H1 (cell line): Measurements from ENCODE around the gene ZFP82. TPM values are rescaled to one million over a fixed set of nuclear protein-coding genes. Genes with fewer than 3 reads are reported as not detected.

Experiments used
- BRCA1 ChIP-seq: IDR thresholded peaks from 2 replicates; pipeline ENCODE4 v1.6.1; 2012; ENCODE audit warnings: low read depth, low read length, improper control_type of control experiment
- PHF8 ChIP-seq: fragments of 200-600 bp; sonication (generic); conservative IDR thresholded peaks from 2 replicates; pipeline ENCODE4 v1.7.1; 2012; ENCODE audit warnings: low read depth, mild to moderate bottlenecking, inconsistent platforms, low read length, moderate library complexity
- SAP30 ChIP-seq: fragments of 300-600 bp; sonication (generic); IDR thresholded peaks from 2 replicates; pipeline ENCODE4 v1.7.1; 2012; ENCODE audit warnings: low read length, moderate library complexity, mild to moderate bottlenecking, inconsistent platforms; ENCODE audit not compliant: insufficient read depth, insufficient replicate concordance
- TAF1 ChIP-seq: IDR thresholded peaks from 2 replicates; pipeline ENCODE4 v1.6.1; 2011; ENCODE audit warnings: mild to moderate bottlenecking, low read depth, low read length
- ZNF274 ChIP-seq: IDR thresholded peaks from 2 replicates; pipeline ENCODE4 v1.7.0; 2012; ENCODE audit warnings: low read length, borderline replicate concordance; ENCODE audit errors: extremely low read depth
- polyA plus RNA-seq, 7 experiments: library from polyadenylated mRNA; depleted of rRNA in 3 of 7; stranded (reverse) in 5 of 7; unstranded in 2 of 7; fragments of >200 nt in 5 of 7; fragments of 200-250 nt in 2 of 7; gene quantifications; 1 replicate in 5 of 7; 2 replicates in 1 of 7; 4 replicates in 1 of 7; pipeline versions ENCODE4 v1.2.1 to v1.2.3, GENCODE V29; 2011 to 2013; ENCODE audit warnings: missing spikeins in 2 of 7, mixed read lengths in 2 of 7
- total RNA-seq: library from RNA; stranded (reverse); fragmentation: NEBNext Ultra II Directional; extraction: Animal tissue kit (Norgen Biotek cat#: 25700); gene quantifications from 2 replicates; pipeline ENCODE4 v1.2.1, GENCODE V29; 2021
- TF ChIP-seq, protein P1 (sequence below): IDR thresholded peaks from 2 replicates; pipeline ENCODE4 v1.6.1; 2011; ENCODE audit warnings: low read depth, mild to moderate bottlenecking, low read length; ENCODE audit not compliant: insufficient read depth
- TF ChIP-seq, protein P2 (sequence below), 3 experiments: IDR thresholded peaks; 1 replicate in 2 of 3; 2 replicates in 1 of 3; pipeline versions ENCODE4 v1.5.1 to v1.6.1; 2011; ENCODE audit warnings: low read length in 3 of 3, mild to moderate bottlenecking in 3 of 3, inconsistent platforms in 2 of 3, low read depth in 1 of 3, moderate library complexity in 1 of 3; ENCODE audit not compliant: insufficient read depth in 1 of 3; ENCODE audit errors: control extremely low read depth in 1 of 3

Gene ZFP82
- total and polyA plus RNA-seq, 2 of the 8 experiments (the other 6 are each of a cell fraction or from before 2014, with no cell fraction given) = 4.8 to 16.5 TPM

DNA sequence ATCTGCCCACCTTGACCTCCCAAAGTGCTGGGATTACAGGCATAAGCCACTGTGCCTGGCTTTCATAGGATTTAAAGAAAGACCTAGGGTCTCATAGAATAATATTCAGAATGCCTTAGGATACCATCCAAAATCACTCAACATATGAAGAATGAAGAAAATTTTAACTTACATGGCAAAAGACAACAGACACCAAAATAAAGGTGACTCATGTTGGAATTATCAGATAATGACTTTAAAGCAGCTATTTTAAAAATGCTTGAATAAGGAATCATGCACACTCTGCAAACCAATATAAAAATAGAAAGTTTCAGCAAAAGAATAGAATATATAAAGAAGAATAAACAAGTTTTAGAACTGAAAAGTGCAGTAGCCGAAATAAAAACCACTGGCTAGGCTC lies 41.6 kb upstream of the ZFP82 start (continued):
- no peak for TF ChIP-seq ZNF274
- no peak for TF ChIP-seq SAP30
- TF ChIP-seq, protein P1, sequence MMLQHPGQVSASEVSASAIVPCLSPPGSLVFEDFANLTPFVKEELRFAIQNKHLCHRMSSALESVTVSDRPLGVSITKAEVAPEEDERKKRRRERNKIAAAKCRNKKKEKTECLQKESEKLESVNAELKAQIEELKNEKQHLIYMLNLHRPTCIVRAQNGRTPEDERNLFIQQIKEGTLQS = no peak
- no peak for TF ChIP-seq BRCA1
- TF ChIP-seq TAF1 = no peak
- TF ChIP-seq, protein P2, sequence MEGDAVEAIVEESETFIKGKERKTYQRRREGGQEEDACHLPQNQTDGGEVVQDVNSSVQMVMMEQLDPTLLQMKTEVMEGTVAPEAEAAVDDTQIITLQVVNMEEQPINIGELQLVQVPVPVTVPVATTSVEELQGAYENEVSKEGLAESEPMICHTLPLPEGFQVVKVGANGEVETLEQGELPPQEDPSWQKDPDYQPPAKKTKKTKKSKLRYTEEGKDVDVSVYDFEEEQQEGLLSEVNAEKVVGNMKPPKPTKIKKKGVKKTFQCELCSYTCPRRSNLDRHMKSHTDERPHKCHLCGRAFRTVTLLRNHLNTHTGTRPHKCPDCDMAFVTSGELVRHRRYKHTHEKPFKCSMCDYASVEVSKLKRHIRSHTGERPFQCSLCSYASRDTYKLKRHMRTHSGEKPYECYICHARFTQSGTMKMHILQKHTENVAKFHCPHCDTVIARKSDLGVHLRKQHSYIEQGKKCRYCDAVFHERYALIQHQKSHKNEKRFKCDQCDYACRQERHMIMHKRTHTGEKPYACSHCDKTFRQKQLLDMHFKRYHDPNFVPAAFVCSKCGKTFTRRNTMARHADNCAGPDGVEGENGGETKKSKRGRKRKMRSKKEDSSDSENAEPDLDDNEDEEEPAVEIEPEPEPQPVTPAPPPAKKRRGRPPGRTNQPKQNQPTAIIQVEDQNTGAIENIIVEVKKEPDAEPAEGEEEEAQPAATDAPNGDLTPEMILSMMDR (IDR thresholded peaks at IDR 0.05; ENCODE audit: control extremely low read depth in 1 of 3, insufficient read depth in 1 of 3, low read depth in 1 of 3, low read length in 3 of 3) = no peak
- TF ChIP-seq PHF8 = no peak
